ENCODE results near the gene TBCD.

DNA sequence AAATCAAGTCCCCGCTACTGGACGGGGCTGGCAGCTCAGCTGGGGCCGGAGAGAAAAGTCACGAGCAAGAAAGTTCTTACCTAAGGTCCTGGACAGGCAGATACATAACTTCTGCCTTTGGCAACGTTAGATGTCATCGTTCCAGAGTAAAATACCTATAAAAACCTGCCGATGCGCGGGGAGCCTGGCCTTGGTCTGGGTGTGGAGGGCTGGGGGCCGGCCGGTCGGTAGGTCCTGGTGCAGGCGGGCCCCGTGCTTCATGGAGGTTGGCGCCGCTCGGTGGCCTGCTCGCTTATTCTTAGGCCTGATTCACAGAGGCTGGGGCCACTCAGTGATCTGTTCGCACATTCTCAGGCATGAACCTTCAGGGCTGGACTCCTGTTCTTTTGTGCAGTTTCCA, 121.7 kb downstream of the TBCD start:
- TF ChIP-seq, protein P1, sequence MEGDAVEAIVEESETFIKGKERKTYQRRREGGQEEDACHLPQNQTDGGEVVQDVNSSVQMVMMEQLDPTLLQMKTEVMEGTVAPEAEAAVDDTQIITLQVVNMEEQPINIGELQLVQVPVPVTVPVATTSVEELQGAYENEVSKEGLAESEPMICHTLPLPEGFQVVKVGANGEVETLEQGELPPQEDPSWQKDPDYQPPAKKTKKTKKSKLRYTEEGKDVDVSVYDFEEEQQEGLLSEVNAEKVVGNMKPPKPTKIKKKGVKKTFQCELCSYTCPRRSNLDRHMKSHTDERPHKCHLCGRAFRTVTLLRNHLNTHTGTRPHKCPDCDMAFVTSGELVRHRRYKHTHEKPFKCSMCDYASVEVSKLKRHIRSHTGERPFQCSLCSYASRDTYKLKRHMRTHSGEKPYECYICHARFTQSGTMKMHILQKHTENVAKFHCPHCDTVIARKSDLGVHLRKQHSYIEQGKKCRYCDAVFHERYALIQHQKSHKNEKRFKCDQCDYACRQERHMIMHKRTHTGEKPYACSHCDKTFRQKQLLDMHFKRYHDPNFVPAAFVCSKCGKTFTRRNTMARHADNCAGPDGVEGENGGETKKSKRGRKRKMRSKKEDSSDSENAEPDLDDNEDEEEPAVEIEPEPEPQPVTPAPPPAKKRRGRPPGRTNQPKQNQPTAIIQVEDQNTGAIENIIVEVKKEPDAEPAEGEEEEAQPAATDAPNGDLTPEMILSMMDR (IDR thresholded peaks at IDR 0.05; ENCODE audit: low read depth, low read length): no peak
- no peak for TF ChIP-seq POLR2A (IDR thresholded peaks at IDR 0.05; ENCODE audit: extremely low read depth, insufficient read length)

All from NB4 (cell line).